Measurements from ENCODE around the gene MRPL39. TPM values are rescaled to one million over a fixed set of nuclear protein-coding genes. Genes with fewer than 3 reads are reported as not detected.

The MRPL39 gene
- total and polyA plus RNA-seq, 2 donors (not counting 3 experiments of a cell fraction or from before 2014, with no cell fraction given), result 10.4 to 25.2 TPM

DNA sequence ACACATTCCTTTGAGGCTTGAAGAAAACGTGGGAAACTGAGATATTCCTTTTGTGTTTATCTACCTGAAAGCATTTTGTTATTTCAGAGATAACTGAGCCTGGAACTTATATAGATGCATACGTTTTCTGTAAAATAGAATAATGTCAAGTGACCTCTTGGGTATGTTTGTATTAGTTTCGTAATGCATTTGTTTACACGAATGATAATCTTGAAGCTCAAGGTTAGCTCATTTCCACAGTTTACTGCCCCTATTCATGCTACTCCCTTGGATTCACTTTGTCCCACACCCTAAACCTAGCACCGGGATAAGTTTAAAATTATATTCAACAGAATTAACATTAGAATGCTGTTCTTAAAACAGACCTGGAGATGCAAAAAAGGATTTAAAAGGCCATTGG, 54.4 kb downstream of the MRPL39 start:
- Histone ChIP-seq H3K36me3 (ENCODE audit: control insufficient read depth in 2 of 2, extremely low read depth in 1 of 2, insufficient read depth in 2 of 2, low read length in 2 of 2) (no peaks in the 10 kb centered on the region), H3K4me1 (ENCODE audit: control insufficient read depth, extremely low read depth, insufficient read depth, low read length) (no peaks in the 10 kb centered on the region), H3K27me3 (ENCODE audit: control insufficient read depth in 2 of 2, insufficient read depth in 2 of 2, low read length in 2 of 2) (peaks cover 0 to 2% of the 10 kb centered on the region in 2 experiments), H3K4me3 (replicated peaks in 1 of 3; ENCODE audit: insufficient read depth in 1 of 3, low read depth in 1 of 3, low read length in 3 of 3) (no peak overlapping the region), H3K9me1 (replicated peaks; ENCODE audit: control insufficient read depth, extremely low read depth, insufficient read depth, low read length) (no peaks in the 10 kb centered on the region), H3K4me2 (ENCODE audit: insufficient read depth, low read length) (no peak overlapping the region), H4K20me1 (replicated peaks; ENCODE audit: control insufficient read depth, extremely low read depth, insufficient read depth, low read length) (no peaks in the 10 kb centered on the region), H3K27ac (ENCODE audit: insufficient read depth, low read depth, low read length) (no peak overlapping the region), H2AFZ (ENCODE audit: low read depth, low read length) (no peak overlapping the region), H3K9me3 (replicated peaks; ENCODE audit: control insufficient read depth, insufficient read depth, low read length) (no peaks in the 10 kb centered on the region), H3K79me2 (ENCODE audit: control insufficient read depth, insufficient read depth, low read length) (no peaks in the 10 kb centered on the region), H3K9ac (replicated peaks; ENCODE audit: extremely low read depth, insufficient read depth, low read length) (no peak overlapping the region)
- CTCF ChIA-PET, result interaction anchor here (1.1 kb wide), 1 partner anchor 15 kb away, joined by 3 read pairs; no protein-coding TSS in a partner anchor
- intact Hi-C loops (cut with micrococcal nuclease) (no loop called here), dilution Hi-C loops (cut with MboI; ENCODE audit: extremely low pct_ligation_motif_present, low sequenced_read_pairs) (no loop called here)
- no peak for DNase-seq (ENCODE audit: low read depth, low spot score)
- POLR2A ChIA-PET, result no interaction called here
- TF ChIP-seq FOS (IDR thresholded peaks at IDR 0.05; ENCODE audit: borderline replicate concordance, insufficient read depth, low read length) (no peak), JUN (IDR thresholded peaks at IDR 0.05; ENCODE audit: borderline replicate concordance, insufficient read depth, insufficient read length, low read depth) (no peak), MYC (IDR thresholded peaks at IDR 0.05; ENCODE audit: low read depth, low read length) (no peak), POLR2AphosphoS5 (IDR thresholded peaks at IDR 0.05; ENCODE audit: insufficient read depth, low read depth, low read length) (no peak), EZH2 (IDR thresholded peaks at IDR 0.05; ENCODE audit: borderline replicate concordance, low read depth, low read length, severe bottlenecking) (no peak), POLR2A (IDR thresholded peaks at IDR 0.05; ENCODE audit: low read depth, low read length) (no peak), MAX (IDR thresholded peaks at IDR 0.05; ENCODE audit: insufficient read depth, insufficient read length) (no peak), GATA2 (IDR thresholded peaks at IDR 0.05; ENCODE audit: insufficient read depth, insufficient read length, low read depth, low read length) (no peak)
- TF ChIP-seq, protein P1, sequence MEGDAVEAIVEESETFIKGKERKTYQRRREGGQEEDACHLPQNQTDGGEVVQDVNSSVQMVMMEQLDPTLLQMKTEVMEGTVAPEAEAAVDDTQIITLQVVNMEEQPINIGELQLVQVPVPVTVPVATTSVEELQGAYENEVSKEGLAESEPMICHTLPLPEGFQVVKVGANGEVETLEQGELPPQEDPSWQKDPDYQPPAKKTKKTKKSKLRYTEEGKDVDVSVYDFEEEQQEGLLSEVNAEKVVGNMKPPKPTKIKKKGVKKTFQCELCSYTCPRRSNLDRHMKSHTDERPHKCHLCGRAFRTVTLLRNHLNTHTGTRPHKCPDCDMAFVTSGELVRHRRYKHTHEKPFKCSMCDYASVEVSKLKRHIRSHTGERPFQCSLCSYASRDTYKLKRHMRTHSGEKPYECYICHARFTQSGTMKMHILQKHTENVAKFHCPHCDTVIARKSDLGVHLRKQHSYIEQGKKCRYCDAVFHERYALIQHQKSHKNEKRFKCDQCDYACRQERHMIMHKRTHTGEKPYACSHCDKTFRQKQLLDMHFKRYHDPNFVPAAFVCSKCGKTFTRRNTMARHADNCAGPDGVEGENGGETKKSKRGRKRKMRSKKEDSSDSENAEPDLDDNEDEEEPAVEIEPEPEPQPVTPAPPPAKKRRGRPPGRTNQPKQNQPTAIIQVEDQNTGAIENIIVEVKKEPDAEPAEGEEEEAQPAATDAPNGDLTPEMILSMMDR (IDR thresholded peaks at IDR 0.05; ENCODE audit: extremely low read depth in 1 of 2, insufficient read depth in 1 of 2, low read depth in 1 of 2, low read length in 2 of 2), result no peak
- no peak for FAIRE-seq
- no TSS peak for BruUV-seq (replicated peaks)

All from endothelial cell of umbilical vein (primary cell).